ENCODE data around the gene GAL3ST3.

GAL3ST3 gene

DNA sequence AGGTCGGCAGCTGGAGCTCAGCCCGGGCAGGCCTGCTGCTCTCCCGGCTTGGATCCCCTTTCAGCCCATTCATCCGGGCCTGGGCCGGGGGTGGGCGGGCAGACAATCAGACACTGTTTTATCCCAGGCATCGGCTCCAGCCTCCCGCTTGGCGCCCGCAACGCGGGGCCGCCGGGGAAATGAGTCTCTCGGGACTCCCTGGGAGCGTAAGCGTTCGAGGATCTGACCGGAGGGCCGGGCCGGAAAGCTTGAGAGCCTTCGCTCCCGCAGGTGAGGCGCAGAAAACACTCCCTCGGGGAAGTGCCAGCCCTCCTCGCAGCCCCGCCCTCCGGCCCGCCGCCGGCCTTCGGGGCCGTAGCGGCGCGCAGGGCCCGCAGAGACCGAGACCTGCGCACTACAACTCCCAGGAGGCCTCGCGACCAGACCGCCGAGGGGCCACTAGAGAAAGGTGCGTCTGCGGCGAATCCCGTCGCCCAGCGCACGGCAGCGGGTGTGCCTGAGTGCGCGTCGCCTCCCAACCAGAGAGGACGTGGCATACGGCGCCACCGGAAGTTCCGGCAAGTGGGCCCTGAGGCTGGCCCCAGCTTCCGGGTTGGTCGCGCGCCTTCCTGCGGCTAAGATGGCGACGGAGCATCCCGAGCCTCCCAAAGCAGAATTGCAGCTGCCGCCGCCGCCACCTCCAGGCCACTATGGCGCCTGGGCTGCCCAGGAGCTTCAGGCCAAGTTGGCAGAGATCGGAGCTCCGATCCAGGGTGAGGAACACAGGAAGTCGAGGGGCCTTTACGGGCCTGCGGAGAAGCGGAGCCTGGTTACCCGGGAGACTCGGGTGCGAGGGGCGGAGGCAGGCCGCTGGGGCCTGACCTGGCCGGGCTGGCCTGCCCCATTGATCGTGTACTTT lies 3.1 kb upstream of the GAL3ST3 start, which contains the start of gene SF3B2:
TSS of gene SF3B2 (plus strand) at position 599 of the 898 bp plus-strand sequence. CDS start at position 620, 21 bp downstream.
- H3K27me3 Mint-ChIP-seq (ENCODE audit: low read depth) = no peaks in the 10 kb centered on the region
- peaks cover 32% of the 10 kb centered on the region for H3K36me3 Mint-ChIP-seq (ENCODE audit: low read depth)
- peak within 1 kb of the TSS; percentile 99 to 100 (median 100) for H3K4me3 Mint-ChIP-seq
- H3K27ac Mint-ChIP-seq = peak within 1 kb of the TSS; percentile 95 to 99 (median 99)
- no peaks in the 10 kb centered on the region for H3K9me3 Mint-ChIP-seq
- TF ChIP-seq, protein P1, sequence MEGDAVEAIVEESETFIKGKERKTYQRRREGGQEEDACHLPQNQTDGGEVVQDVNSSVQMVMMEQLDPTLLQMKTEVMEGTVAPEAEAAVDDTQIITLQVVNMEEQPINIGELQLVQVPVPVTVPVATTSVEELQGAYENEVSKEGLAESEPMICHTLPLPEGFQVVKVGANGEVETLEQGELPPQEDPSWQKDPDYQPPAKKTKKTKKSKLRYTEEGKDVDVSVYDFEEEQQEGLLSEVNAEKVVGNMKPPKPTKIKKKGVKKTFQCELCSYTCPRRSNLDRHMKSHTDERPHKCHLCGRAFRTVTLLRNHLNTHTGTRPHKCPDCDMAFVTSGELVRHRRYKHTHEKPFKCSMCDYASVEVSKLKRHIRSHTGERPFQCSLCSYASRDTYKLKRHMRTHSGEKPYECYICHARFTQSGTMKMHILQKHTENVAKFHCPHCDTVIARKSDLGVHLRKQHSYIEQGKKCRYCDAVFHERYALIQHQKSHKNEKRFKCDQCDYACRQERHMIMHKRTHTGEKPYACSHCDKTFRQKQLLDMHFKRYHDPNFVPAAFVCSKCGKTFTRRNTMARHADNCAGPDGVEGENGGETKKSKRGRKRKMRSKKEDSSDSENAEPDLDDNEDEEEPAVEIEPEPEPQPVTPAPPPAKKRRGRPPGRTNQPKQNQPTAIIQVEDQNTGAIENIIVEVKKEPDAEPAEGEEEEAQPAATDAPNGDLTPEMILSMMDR (IDR thresholded peaks at IDR 0.05; ENCODE audit: unreplicated experiment in 3 of 3) = peak in 1 of 3 experiments; percentile 7
- peaks cover 39% of the 10 kb centered on the region for H3K4me1 Mint-ChIP-seq

DNA sequence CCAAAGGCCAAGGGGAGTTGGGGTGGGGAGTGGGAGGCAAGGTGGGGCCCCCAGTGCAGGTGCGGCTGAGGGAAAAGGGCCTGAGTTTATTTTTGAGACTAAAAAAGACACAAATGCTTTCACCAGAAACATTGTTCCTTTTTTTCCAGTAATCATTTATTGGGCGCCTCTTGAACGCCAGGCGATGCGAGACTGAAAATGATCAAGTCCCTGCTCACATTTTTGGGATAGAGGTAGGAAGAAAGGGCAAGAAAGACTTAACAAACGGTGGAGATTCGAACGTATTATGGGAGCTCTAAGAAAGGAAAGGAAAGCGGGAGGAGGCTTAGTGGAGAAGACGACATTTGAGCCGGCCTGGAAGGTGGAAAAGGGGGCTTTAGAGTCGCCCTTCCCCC lies 2.4 kb upstream of the GAL3ST3 start:
- Mint-ChIP-seq H3K27ac (peak overlapping the region; percentile 95 to 99 (median 99)), H3K27me3 (ENCODE audit: low read depth) (no peaks in the 10 kb centered on the region), H3K9me3 (no peaks in the 10 kb centered on the region), H3K4me1 (peaks cover 39% of the 10 kb centered on the region), H3K36me3 (ENCODE audit: low read depth) (peaks cover 26% of the 10 kb centered on the region), H3K4me3 (peak overlapping the region; percentile 99 to 100 (median 100))
- TF ChIP-seq, protein P1 (IDR thresholded peaks at IDR 0.05; ENCODE audit: unreplicated experiment in 3 of 3) = no peak

DNA sequence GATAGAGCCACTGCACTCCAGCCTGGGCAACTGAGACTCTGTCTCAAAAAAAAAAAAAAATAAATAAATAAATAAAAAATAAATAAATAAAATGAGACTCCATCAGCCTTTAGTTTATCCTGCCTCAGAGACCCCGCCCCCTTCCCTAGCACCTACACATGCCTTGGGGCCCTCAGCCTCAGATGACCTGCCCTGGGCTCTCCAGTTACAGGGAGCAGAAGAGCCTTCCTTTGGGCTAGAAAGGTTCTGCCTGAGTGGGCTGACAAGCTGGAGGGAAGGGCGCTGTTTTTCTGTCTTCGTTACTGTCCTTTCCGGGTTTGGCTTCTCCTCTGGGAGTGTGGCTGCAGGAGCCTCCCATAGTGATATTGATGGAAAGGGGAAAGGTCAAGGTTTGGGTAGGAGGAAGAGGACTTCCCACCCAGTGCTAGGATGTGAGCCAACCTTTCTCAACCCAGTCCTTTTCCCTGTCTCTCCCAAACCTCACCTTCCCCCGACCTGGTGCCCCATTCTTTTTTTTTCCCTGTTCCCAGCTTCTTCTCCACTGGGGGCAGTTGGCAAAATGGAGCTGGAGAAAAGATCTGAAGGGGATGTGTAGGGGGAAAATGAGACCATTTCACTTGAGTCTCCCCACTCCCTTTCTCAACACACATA lies 1.7 kb upstream of the GAL3ST3 start:
- Mint-ChIP-seq H3K9me3 (no peaks in the 10 kb centered on the region), H3K27me3 (ENCODE audit: low read depth) (no peaks in the 10 kb centered on the region), H3K27ac (peak overlapping the region; percentile 95 to 99 (median 99)), H3K36me3 (ENCODE audit: low read depth) (peaks cover 21% of the 10 kb centered on the region), H3K4me3 (peak overlapping the region; percentile 99 to 100 (median 100)), H3K4me1 (peaks cover 39% of the 10 kb centered on the region)
- TF ChIP-seq, protein P1 (IDR thresholded peaks at IDR 0.05; ENCODE audit: unreplicated experiment in 3 of 3) = no peak

DNA sequence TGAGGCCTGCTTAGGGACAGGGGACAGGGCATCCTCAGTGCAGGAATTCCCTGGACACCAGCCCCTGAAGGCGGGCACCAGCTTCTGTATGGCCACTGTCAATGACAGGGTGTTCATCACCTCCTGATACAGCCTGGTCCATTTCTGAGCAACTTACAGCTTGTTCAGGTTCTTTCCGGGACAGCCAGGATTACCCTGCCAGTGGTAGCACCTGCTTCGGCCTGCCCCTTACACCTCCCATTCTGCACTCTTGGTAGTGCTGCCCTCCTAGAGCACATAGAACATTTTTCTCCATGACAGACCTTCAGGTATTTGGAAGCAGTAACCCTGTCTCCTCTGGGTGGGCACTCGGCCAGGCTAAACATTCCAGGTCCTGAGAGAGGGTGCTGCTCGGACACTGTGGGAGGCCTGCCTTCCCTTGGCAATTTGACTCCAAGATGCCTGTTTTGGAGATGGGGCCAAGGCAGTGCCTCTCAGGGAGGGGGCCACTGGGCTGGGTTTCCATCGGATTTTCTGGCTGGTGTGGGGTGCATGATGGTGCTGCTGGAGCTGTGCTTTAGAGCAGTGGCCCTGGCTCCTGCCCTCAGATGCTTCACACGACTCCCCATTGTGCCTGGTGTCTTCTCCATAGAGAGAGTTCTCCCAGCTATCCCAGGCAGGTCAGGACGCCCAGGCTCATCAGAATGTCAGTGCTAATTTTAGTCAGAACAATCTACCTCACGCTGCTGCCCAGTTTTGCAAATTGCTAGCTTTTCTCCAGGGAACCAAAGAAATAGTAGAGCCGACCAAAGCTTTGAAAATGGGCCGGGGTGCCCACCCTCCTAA lies 1.2 kb downstream of the GAL3ST3 start:
- TF ChIP-seq, protein P1 (IDR thresholded peaks at IDR 0.05; ENCODE audit: unreplicated experiment in 3 of 3) = no peak
- H3K4me3 Mint-ChIP-seq = peak overlapping the region; percentile 82 to 86 (median 85)
- H3K36me3 Mint-ChIP-seq (ENCODE audit: low read depth) = peaks cover 6% of the 10 kb centered on the region
- peak overlapping the region; percentile 24 to 88 (median 69) for H3K27ac Mint-ChIP-seq
- H3K4me1 Mint-ChIP-seq = peaks cover 28% of the 10 kb centered on the region
- H3K27me3 Mint-ChIP-seq (ENCODE audit: low read depth) = no peaks in the 10 kb centered on the region
- no peaks in the 10 kb centered on the region for H3K9me3 Mint-ChIP-seq

DNA sequence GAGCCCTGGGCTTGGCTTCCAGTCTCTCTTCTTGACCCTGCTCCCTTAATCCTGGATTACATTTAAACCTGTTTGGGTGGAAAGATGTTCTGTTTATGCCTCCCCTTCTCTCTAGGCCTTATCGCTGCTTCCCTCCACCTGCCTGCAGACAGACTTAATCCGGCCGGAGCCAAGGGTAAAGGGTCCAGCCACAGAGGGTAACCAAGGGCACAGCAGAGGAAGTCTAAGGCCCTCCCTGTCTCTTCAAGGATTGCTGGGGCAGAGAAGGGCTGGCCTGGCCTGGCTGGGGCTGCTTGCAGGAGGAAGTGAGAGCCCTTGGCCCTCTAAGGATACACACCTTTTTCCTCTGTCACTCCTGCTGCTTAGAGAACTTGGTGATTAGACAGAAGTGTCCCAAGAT lies 2.1 kb downstream of the GAL3ST3 start:
- Mint-ChIP-seq H3K36me3 (ENCODE audit: low read depth) (no peaks in the 10 kb centered on the region), H3K4me3 (no peak overlapping the region), H3K27me3 (ENCODE audit: low read depth) (no peaks in the 10 kb centered on the region), H3K4me1 (peaks cover 20% of the 10 kb centered on the region), H3K9me3 (no peaks in the 10 kb centered on the region), H3K27ac (peak overlapping the region in 1 of 3 experiments; percentile 88)
- TF ChIP-seq, protein P1 (IDR thresholded peaks at IDR 0.05; ENCODE audit: unreplicated experiment in 3 of 3) = no peak
